ENCODE data around the gene ATRNL1. TPM values are rescaled to one million over a fixed set of nuclear protein-coding genes. Genes with fewer than 3 reads are reported as not detected.

Gene ATRNL1
- total RNA-seq, 1 donor from 2014 or later: 222 TPM

DNA sequence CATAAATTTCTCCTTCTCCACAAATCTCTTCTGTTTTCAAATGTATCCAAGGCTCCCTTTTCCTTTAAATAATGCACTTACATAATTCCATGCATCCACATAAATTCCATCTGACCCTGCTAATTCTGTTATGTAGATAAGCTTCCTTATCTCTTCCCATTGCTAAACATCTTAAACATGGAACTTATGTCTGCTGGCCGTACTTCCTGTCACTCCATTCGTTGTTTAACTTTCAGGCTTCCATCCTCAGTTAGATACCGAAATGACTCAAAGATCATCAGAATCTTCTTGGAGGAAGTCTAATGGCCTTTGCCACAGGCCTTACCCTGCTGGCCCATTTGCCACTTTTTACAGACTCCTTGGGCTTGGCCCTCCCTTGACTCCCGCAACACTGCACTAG, 848.9 kb downstream of the ATRNL1 start:
- DNase-seq (ENCODE audit: low spot score): peak; percentile 65

DNA sequence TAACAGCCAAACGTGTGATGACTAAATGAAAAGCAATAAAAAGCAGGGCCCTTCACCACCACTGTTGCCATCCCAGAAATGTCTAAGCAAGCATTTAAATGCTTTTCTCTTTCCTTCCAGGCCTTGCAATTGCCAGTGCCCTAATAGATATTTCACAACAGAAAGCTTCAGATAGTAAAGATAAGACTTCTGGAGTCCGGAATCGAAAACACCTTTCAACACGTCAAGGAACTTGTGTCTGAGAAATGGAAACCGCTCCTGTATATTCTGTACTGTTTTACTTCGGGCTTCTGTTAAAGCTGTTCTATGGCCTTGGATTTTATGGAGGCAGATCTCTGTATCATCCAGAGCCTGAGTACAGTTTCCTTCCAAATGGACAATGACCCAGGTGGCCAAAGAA, 851.4 kb downstream of the ATRNL1 start:
- peak; percentile 24 for DNase-seq (ENCODE audit: low spot score)

DNA sequence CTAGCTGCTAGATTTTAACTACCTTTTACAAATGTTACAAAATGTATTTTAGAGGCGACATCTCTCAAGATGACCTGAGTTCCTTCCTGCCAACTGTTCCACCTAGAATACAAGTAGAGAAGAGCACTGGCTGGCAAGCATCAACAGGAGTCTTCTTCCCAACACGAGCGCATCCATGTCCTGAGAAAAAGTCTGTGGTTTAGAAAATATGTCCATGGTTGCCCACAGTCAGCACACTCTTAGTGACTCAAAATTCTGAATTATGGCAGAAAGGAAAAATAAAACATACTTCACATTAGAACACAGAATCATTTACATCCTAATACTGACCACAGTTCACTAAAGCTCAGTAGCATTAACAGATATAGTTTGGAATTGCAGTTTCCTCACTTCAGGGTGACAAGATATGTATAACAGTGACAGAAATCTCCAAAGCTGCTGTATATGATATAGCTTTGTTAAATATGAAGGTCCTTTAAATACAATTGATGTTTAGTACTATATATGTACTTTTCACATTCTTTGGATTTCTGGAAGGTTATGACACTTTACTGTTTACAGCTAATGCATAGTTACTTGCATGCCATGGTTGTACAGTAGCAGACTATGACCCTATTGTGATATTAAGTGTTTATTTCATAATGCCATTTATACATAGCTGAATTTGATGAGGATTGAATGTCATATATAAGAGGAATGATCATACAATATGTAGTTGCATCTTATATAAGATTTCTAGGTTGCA, 852.7 kb downstream of the ATRNL1 start:
- no peak for DNase-seq (ENCODE audit: low spot score)

DNA sequence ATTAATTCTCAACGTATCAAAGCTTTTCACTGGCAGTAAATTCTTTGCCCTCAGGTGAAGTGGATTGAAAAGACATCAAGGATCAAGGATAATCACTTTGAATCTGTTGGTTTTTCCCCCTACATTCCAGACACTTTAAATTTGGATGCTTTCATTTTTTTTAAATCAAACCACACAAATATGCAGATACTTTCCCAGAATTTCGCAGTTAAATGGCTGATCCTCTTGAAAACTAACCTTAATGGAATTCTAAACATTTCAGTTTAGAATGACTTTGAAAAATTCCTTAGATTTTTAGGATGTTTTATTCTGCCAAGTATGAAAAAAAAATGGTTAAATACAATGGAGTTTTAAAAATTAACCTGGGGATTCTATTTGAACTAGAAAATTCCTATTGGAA, 853.9 kb downstream of the ATRNL1 start:
- peak; percentile 12 for DNase-seq (ENCODE audit: low spot score)

DNA sequence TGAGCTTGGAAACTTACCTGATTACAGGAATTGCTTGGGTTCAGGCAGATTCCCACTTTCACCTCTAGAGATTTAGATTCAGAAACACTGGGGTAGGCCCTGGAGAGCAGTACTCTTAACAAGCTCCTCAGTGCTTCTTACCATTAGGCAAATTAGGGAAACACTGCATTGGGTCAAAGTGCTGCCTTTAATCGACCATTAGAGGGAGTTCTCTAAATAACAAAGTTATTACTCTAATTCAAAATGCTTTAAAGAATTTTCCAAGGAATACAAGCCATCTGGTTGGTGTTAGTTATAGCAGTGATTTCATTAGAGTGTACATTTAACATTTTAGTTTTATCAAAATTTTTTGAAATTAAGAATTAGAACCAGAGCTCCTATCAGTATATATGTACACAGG, 855.3 kb downstream of the ATRNL1 start:
- DNase-seq (ENCODE audit: low spot score): peak; percentile 26

DNA sequence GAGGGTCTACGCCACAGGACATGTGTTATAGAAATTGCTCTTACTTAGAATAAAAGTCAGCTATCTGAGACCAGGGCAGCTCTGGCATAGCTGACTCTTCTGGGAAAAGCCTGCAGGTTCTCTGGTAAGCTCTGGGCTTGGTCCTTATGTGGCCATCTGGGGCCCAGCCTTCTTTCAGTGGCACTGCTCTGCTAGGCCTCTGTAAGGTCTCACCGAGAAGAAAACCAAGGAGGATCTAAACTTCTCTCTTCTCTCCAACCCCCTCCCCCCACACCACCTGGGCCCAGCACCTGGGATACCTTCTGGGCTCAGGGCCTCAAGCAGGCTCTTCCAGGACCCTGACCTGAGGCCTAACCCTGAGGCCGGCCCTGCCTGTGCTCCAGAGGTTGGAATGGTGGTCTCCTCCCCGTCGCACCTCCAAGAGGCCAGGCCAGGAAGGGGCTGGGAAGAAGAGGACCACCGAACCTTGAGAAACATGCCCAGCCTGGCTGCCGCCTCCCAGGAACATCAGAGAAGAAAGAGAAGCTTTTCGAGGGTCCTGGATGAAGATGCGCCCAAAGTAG, 856.2 kb downstream of the ATRNL1 start:
- DNase-seq (ENCODE audit: low spot score): no peak

DNA sequence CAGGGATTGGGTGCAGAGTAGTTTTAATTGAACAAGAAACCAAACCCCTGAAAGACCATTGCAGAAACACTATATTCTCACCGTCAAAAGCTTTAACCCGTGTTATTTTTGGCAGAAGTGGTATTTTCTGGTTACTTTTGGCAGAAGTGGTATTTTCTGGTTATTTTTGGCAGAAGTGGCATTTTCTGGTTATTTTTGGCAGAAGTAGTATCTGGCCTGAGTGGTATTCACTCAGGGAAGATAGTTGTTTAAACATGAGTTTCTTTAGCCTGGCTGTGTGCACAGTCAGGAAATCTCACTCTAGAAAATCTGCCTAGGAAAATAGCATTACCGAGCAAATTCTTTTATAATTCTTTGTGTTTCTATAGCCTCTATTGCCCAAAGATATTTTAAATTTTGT, 857.2 kb downstream of the ATRNL1 start:
- DNase-seq (ENCODE audit: low spot score): no peak

DNA sequence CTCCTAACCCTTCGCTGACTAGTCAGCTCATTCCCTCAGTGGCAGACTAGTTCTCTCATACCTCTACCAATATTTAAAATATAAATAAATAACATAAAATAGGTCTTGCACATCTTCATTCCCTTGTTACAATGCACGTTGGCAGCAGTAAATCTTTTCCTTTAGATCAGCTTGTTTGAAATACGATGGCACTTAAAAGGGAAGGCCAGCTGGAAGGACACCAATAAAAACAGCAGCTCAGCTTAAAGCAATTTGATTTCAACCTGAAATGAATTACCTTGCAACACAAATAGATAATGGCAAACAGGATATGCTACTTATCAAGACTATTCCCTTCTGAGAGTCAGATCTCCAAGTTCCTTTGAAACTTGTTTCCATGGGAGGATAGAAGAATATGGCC, 858.1 kb downstream of the ATRNL1 start:
- DNase-seq (ENCODE audit: low spot score): no peak

DNA sequence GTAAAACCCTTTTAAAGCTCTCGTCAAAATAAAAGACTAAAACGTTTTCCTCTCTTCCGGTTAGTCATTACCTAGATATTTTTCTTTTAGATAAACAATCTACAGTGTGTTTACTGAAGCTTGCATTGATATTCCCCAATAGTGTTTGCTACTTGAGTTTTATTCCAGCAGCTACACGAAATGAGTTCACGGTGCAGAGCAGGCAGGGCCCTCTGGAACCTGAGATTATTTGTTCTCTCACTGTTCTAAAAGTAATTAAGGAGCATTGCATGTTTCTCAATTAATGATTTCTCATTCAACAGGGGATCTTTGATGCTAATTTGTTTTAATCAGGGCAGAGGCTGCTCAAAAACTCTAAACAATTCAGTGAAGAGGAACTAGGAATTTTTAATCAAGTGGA, 860.1 kb downstream of the ATRNL1 start:
- DNase-seq (ENCODE audit: low spot score): no peak

DNA sequence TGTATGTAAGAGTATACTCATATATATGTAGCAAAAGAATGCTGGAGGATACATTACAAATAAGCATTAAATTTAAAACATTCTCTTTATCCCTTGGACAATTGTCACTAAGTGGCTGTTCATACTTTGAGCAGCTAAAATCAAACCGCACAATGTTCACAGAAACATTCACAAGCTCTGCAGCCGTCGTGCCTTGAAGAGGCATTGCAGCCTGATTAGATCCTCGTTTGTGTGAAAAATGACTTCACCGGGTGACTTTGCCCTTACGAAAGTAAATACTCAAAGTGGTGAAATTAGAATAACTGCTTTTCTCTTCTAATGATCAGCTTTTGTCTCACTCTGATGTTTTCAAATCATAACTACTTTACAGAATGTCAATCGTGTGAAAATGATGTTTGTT, 860.8 kb downstream of the ATRNL1 start:
- no peak for DNase-seq (ENCODE audit: low spot score)

DNA sequence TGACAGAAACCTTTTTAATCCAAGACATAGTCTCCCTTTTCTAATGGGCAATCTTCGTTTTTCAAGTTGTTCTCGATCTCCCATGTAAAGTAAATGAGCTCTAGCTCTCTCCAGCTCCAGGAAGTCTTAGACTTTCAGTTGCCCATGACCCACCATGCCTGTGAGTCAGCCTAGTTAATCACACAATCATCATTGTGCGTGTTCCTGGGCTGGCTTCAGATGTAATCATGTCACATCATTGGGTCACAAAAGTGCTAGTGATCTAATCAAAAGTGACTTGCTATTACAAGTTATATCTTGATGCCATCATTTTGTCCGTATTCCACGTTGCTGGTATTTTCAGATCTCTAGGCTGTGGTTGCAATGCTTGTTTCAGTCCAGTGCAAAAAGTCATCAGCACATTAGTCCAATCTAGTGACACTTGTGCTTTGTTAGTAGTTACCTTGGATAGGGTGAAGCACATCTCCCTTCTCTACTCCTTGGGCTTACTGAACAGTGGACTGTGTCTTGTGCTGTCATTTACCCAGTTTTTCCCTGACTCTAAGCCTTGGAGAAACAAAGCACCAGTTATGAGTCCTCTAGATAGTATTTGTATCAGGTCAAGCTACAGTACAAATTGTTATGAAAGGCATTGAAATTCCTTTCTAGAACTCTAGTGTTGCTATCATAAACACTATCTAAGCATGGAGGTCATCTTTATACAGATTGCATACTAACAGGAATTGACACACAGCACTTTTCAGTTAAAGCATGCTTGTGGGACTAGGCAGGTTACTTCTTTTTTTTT, 863.3 kb downstream of the ATRNL1 start:
- no peak for DNase-seq (ENCODE audit: low spot score)

DNA sequence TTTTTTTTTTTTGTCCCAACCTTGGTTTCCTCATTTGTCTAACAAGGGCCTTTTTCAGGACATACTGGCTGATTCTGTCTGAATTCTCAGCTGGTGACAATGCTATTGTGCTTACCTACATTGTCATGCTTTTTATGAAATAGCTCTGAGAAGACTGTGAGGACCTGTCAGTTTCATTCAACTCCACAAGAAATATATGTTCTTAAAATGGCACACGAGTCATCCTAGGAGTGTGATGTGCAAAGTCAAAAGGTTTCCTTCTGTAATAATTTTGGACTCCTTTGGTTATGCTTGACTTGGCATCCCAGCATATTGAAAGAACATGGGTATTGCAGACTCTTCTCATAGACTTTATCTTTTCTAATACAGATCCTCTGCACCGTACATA, 863.8 kb downstream of the ATRNL1 start:
- DNase-seq (ENCODE audit: low spot score): no peak

DNA sequence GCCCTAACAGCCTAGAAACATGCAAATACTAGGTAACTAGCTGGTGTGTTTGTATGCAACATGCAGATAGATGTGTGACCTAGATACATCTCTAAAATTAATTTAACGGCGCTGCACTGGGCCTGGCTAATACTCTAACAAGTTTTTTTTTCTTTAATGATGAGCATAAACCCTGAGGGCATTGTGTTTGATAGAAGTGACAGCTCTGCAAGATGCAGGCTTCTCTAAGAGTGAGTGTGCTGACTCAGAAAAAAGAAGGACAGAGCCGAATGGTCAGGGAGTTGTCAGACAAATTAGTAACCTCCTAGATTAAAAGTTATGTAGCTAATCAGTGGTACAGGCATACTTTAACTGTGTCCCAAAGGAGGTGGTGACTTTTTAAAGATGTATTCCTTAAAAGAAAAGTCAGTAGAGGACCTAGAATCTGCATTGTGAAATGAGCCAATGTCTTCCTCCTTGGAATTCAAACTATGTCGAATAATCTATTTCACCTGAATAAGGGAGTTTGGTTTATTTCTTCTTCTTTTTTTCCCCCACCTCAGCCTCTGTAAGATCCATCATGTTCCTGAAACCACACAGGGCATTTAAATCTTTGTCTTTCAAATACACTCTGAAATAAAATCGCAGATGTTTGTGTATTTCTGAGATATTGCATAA, 864.7 kb downstream of the ATRNL1 start:
- no peak for DNase-seq (ENCODE audit: low spot score)

DNA sequence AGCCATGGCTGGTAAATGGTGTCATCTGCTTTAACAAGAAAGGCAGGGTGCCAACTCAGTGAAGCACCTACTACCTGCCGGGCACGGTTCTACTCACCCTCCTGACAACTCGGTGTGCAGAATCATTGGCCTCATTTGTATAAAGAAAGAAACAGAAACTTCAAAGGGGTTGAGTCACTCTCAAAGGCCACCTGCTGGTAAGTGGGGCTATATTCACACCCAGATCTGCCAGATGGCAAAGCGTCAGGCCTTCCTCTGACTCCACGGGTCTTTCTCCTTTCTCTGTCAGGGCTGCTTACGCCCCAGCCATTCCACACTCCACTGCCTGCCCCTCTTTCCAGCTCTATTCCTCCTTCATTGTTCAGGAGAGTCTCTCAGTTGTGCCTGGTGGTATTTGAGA, 870.7 kb downstream of the ATRNL1 start:
- DNase-seq (ENCODE audit: low spot score): no peak

DNA sequence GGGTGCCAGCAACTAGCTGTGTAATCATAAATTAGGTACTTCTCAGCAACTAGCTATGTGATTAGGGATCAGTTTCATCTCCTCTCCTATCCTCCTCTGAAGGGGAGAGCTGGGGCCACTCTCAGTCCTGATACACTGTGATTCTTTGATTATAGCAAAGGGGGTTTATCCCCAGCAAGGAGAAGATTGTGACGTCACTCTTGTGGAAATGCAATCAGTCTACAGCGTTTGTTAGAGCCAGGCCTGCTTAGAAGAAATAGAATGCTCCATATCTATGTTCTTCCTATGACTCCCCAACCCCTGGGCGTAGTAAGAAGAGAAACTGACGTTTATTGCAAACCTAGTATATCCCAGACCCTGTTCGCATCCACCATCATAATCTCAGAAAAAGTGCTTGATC, 871.7 kb downstream of the ATRNL1 start:
- no peak for DNase-seq (ENCODE audit: low spot score)

DNA sequence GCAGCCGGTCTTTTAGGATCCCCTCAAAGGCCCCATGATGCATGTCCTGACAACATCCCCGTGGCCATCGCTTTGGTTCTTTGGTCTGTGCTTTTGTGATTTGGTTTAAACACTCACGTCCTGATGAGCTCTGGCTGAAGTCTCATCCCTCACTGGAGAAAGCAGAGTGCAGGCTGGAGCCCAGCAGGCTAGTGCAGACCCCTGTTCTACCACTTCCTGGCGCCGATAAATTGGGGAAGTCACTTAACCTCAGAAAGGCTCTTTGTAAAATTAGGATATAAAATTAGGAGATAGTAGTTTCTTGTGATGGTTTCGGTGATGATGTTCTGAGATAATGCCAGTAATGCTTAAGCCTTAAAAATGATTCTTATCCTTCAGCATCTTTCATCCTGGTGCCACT, 872.2 kb downstream of the ATRNL1 start:
- no peak for DNase-seq (ENCODE audit: low spot score)

DNA sequence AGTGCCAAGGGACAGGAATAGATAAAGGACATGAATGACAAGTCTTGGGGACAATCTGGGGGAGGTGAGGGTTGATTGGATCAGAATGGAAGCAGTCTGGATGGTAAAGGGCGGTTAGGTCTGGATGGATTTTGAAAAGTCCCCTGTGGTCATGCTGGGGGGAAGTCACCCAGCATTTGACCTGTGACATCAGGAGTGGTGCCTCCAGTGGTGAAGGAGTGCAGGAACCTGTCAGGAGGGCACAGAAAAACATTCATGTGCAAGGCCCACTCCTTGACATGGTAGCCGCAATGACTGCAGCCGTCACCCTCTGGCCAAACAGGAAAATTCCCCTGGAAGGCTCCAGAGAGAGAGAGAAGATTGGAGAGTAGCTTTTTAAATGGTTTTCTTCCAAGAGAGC, 875.1 kb downstream of the ATRNL1 start:
- no peak for DNase-seq (ENCODE audit: low spot score)

DNA sequence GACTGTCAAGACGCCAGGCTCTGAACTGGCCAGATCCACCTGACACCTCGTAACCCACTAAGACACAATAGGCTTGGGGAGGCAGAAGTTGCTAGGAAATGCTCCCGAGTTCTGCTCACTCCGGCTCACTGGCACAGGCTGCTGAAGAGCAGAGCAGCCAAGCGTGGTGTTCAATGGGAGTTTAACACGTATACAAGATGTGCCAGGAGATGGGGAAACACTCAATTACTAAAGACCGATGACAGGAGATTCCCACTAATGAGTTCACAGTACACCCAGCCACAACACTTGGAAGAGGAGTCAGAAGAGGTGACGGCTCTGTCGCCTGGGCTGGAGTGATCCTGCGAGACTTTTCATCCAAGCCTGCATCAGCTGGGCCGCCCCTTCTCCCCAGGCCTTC, 876.4 kb downstream of the ATRNL1 start:
- no peak for DNase-seq (ENCODE audit: low spot score)

DNA sequence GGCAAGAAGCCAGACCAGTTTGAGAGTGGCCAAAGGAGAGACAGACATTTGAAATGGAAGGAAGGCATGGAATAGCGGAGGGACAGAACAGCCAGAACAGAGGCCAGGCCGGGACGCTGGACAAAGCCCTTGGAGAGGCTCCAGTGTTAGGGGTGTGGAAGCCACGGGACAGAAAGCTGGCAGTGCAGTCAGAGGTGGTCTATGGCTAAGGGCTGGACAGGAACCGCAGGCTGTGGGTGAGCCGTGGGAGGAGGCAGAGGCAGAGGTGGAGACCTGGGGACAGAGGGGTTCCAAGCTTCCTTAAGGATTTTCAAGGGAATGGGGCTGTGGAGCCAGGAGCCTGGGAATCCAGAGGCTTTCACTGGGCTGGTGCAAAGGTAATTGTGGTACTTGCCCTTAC, 878.8 kb downstream of the ATRNL1 start:
- DNase-seq (ENCODE audit: low spot score): no peak

DNA sequence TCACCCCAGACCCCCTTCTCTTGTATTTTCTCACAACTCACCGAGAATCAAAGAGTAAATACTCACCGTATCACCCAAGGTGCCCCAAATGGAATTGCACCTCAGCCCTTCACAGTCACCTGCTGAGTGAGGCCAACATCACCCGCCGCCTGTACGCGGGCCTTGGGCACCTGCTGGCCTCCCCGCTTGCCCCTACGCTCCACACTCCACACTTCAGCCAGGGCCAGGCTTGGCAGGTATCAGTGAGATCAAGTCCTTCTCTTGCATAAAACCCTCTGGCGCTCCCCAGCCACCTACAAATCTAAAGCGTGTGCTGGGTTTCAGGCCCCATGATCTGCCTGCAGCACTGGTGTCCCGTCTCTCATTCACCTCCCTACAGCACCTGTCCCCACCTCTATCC, 879.3 kb downstream of the ATRNL1 start:
- DNase-seq (ENCODE audit: low spot score): no peak

DNA sequence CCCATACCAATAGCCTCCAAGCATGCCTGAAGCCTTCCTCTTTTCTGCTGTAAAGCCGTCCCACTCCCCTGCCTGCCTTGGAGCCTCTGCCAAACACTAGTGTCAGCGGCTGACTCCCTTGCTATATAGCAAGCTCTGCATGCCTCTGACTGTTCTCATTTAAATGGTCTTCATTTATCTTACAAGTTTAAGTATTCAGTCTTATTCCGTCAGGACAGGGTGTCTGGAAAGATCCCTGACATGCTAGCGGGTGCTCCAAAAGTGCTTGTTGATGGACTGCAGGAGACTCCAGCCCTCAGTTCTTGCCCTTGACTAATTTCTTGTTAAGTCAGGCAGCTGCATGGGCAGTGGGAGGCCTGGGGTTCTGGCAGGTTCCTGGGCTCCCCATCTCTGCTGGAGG, 881.2 kb downstream of the ATRNL1 start:
- DNase-seq (ENCODE audit: low spot score): no peak

DNA sequence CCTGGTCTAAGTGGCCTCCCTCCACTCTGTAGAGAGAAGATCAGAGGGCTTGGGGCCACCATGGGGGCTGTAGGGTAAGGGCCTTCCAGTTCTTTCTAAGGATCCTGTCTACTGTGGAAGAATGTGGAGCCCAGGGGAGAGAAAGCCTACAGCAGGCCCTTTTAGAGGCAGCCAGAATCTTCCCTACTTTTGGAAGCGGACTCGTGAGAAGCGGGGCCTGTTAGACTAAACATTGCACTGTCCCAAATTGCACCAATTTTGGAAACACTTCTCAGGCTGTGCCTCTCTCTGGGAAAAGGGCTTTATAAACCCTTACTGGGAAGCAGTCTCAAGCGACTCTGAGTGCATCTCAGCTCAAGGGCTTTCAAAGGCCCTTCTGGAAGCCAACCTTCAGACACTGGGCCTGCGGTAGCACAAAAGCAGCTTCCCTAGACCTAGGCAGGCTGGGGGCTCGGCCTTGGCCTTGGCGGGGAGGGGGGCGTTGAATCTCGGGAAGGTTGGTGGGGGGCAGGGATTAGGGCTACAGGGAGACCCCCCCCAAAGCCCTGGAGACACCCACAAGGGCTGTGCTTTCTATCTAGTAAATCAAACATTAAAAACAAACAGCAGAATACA, 881.8 kb downstream of the ATRNL1 start:
- no peak for DNase-seq (ENCODE audit: low spot score)

All from umbilical cord (tissue), 2 donors.